Hypothalamus (tissue), 51 donors: Measurements from ENCODE around the gene CCL19.
"Not testable (repeated sequence)": the region's sequence is repeated elsewhere in the genome, so short reads cannot be mapped to it uniquely, and the experiment has no call there.

Experiments used
- DNase-seq, 51 donors: peaks; one replicate each; lab custom pipeline; 2025; lab: John Stamatoyannopoulos, UW

Gene CCL19

GRCh38 chr9:34690983-34691935, at the start of gene CCL19:
Gene CCL19, minus strand, starts transcription at chr9:34691276. Its CDS starts 137 bp downstream, at chr9:34691139.
- no peak for DNase-seq

GRCh38 chr9:34740176-34740575, 49.1 kb upstream of the CCL19 start:
- not testable (repeated sequence) for DNase-seq

GRCh38 chr9:34737677-34738260, 46.7 kb upstream of the CCL19 start:
- DNase-seq: no peak

- DNase-seq: no peak
These were observed 43.6 kb upstream of the CCL19 start for GRCh38 chr9:34734720-34735119.

GRCh38 chr9:34732886-34733285, 41.8 kb upstream of the CCL19 start:
- no peak for DNase-seq

GRCh38 chr9:34732478-34732877, 41.4 kb upstream of the CCL19 start:
- no peak for DNase-seq

GRCh38 chr9:34723141-34723540, 32.1 kb upstream of the CCL19 start:
- no peak for DNase-seq

- DNase-seq: not testable (repeated sequence)
These were observed 28.6 kb upstream of the CCL19 start for GRCh38 chr9:34719769-34720025.

- DNase-seq: no peak
These were observed 28.1 kb upstream of the CCL19 start for GRCh38 chr9:34719021-34719768.

GRCh38 chr9:34717996-34718614, 27.0 kb upstream of the CCL19 start:
- no peak for DNase-seq

- no peak for DNase-seq
These were observed 25.6 kb upstream of the CCL19 start for GRCh38 chr9:34716711-34717110.

- no peak for DNase-seq
These were observed 24.7 kb upstream of the CCL19 start for GRCh38 chr9:34715639-34716215.

GRCh38 chr9:34714007-34714406, 22.9 kb upstream of the CCL19 start:
- DNase-seq: no peak

- DNase-seq: no peak
These were observed 21.1 kb upstream of the CCL19 start for GRCh38 chr9:34712140-34712539.

- DNase-seq: no peak
These were observed 18.9 kb upstream of the CCL19 start, which contains the start of gene CCL21 for GRCh38 chr9:34710023-34710422. Gene CCL21, minus strand, starts transcription at chr9:34710136. Its CDS starts 70 bp downstream, at chr9:34710066.

GRCh38 chr9:34709196-34709978, 18.3 kb upstream of the CCL19 start:
- DNase-seq: no peak

GRCh38 chr9:34707130-34707529, 16.1 kb upstream of the CCL19 start:
- DNase-seq: no peak

GRCh38 chr9:34701769-34702736, 11.0 kb upstream of the CCL19 start:
- peak; percentile 3 to 87 (median 57) for DNase-seq
